ENCODE measurements around the gene ARHGAP22. TPM values are rescaled to one million over a fixed set of nuclear protein-coding genes. Genes with fewer than 3 reads are reported as not detected.

The ARHGAP22 gene
- total and polyA plus RNA-seq, 2 of the 4 experiments (the other 2 are of a cell fraction), result 28.3 to 30.2 TPM

GRCh38 chr10:48484911-48485310, 120.0 kb downstream of the ARHGAP22 start:
- Histone ChIP-seq H2BK15ac (ENCODE audit: low read depth, low read length) (no peak overlapping the region), H3K36me3 (ENCODE audit: control insufficient read depth, insufficient read depth, low read length) (no peaks in the 10 kb centered on the region; the same call in 1 of the 2 replicates), H3K9ac (ENCODE audit: low read depth, low read length) (no peak overlapping the region), H3K4ac (ENCODE audit: low read depth, low read length) (no peak overlapping the region), H3K4me3 (ENCODE audit: insufficient read depth, low read depth, low read length) (no peak overlapping the region), H2AK5ac (ENCODE audit: low read depth, low read length) (no peak overlapping the region), H3K4me1 (ENCODE audit: control insufficient read depth, insufficient read depth, low read length) (no peaks in the 10 kb centered on the region), H3K4me2 (ENCODE audit: low read depth, low read length) (no peak overlapping the region), H3K79me1 (ENCODE audit: low read depth in 1 of 2, low read length in 2 of 2) (peaks cover 10 to 42% of the 10 kb centered on the region in 2 experiments; a peak in 3 of 4 replicates), H3K23ac (ENCODE audit: low read depth, low read length) (no peak overlapping the region), H3K18ac (ENCODE audit: low read depth, low read length) (no peak overlapping the region), H2BK120ac (ENCODE audit: low read depth, low read length) (no peak overlapping the region), H3K14ac (replicated peaks; ENCODE audit: low read depth, low read length) (no peak overlapping the region), H3K9me3 (ENCODE audit: control insufficient read depth, insufficient read depth, low read length) (no peaks in the 10 kb centered on the region), H2AK9ac (replicated peaks; ENCODE audit: low read depth, low read length, poor library complexity) (no peak overlapping the region), H2AFZ (replicated peaks; ENCODE audit: low read length, poor library complexity) (no peak overlapping the region), H2BK20ac (ENCODE audit: low read depth, low read length) (no peak overlapping the region), H3K9me1 (ENCODE audit: insufficient read depth, low read length) (peaks cover 4% of the 10 kb centered on the region; the same call in 1 of the 2 replicates), H4K20me1 (ENCODE audit: insufficient read depth, low read length) (no peaks in the 10 kb centered on the region), H3K27me3 (ENCODE audit: control insufficient read depth, insufficient read depth, low read length) (no peaks in the 10 kb centered on the region), H4K5ac (ENCODE audit: low read depth, low read length) (no peak overlapping the region), H2BK5ac (ENCODE audit: low read depth, low read length, poor library complexity, severe bottlenecking) (no peak overlapping the region), H4K91ac (ENCODE audit: insufficient read depth, low read depth, low read length) (no peak overlapping the region), H3K27ac (ENCODE audit: insufficient read depth, low read length) (no peak overlapping the region), H4K8ac (ENCODE audit: low read depth in 2 of 2, low read length in 2 of 2) (no peak overlapping the region), H3K56ac (ENCODE audit: extremely low read depth, insufficient read depth, low read length) (no peak overlapping the region)
- WGBS, 2 experiments (ENCODE audit: extremely low coverage in 2 of 2, insufficient read length in 1 of 2), result no CpG with 5 or more reads among the region's 3 CpGs
- TF ChIP-seq POLR2A (IDR thresholded peaks at IDR 0.05; ENCODE audit: low read depth, low read length) (no peak), RAD21 (IDR thresholded peaks at IDR 0.05; ENCODE audit: low read length) (no peak), FOS (IDR thresholded peaks at IDR 0.05; ENCODE audit: low read depth, low read length) (no peak), NFE2L2 (IDR thresholded peaks at IDR 0.05; ENCODE audit: low read depth, low read length) (no peak), CTCF (conservative IDR thresholded peaks at IDR 0.05; ENCODE audit: low read depth, low read length) (no peak)
- ChIA-PET CTCF (no interaction called here), POLR2A (ENCODE audit: unreplicated experiment) (no interaction called here)
- in situ Hi-C loops (cut with MboI; ENCODE audit: low sequenced_read_pairs), result no loop called here
- ATAC-seq (ENCODE audit: low read depth) (no peak), DNase-seq (no peak)
- intact Hi-C loops (cut with micrococcal nuclease), result no loop called here
- BruUV-seq (replicated peaks), result no TSS peak
- dilution Hi-C loops (cut with HindIII; ENCODE audit: low sequenced_read_pairs, unreplicated experiment), result no loop called here

All from IMR-90 (cell line).